ENCODE results near the gene AFF3. TPM values are rescaled to one million over a fixed set of nuclear protein-coding genes. Genes with fewer than 3 reads are reported as not detected.

Gene AFF3
- total RNA-seq, 1 donor from 2014 or later = 20.9 TPM

DNA sequence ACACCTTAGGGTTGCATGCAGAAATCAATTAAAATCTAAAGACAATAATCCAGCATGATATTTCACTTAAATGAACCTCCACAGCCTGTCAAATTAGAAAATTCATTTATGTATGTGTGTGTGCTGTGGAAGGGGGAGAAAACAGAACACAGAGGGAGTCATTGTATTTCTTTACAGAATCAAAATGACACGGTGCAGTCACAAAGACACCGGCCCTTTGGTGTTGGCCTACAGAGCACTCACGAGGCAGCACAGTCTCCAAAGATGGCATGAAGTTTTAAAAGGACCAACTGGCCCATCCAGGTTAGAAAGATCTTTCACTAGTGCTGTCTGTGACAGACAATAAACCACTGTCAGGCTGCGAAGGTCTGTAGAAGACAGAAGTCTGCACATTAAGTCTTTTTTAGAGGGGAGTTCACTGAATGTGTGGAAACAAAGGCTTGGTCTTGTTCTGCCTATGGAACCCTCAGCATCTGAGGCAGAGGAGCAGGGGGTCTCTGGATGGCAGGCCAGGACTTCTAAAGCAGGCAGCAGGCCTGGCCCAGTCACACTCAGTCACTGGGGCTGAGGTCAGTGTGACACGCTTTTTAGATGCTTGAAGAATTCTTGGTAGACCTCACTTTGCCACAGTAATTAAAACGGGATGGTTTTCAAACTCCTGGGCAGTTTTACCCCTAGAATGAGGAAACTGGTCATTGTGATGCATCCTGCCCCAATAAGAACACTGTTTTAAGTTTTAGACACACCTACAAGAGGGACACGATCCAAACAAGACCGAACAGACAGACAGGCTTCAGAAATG is 184.9 kb downstream of the AFF3 start:
- TF ChIP-seq, protein P1, sequence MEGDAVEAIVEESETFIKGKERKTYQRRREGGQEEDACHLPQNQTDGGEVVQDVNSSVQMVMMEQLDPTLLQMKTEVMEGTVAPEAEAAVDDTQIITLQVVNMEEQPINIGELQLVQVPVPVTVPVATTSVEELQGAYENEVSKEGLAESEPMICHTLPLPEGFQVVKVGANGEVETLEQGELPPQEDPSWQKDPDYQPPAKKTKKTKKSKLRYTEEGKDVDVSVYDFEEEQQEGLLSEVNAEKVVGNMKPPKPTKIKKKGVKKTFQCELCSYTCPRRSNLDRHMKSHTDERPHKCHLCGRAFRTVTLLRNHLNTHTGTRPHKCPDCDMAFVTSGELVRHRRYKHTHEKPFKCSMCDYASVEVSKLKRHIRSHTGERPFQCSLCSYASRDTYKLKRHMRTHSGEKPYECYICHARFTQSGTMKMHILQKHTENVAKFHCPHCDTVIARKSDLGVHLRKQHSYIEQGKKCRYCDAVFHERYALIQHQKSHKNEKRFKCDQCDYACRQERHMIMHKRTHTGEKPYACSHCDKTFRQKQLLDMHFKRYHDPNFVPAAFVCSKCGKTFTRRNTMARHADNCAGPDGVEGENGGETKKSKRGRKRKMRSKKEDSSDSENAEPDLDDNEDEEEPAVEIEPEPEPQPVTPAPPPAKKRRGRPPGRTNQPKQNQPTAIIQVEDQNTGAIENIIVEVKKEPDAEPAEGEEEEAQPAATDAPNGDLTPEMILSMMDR (conservative IDR thresholded peaks at IDR 0.05) = no peak
- Mint-ChIP-seq H3K4me3 (no peak overlapping the region), H3K27ac (ENCODE audit: unreplicated experiment) (peak overlapping the region; percentile 96), H3K9me3 (no peaks in the 10 kb centered on the region), H3K4me1 (peaks cover 36% of the 10 kb centered on the region), H3K36me3 (ENCODE audit: low read depth) (no peaks in the 10 kb centered on the region), H3K27me3 (ENCODE audit: low read depth) (no peaks in the 10 kb centered on the region)
- no peak for DNase-seq (ENCODE audit: low read depth, low spot score)

DNA sequence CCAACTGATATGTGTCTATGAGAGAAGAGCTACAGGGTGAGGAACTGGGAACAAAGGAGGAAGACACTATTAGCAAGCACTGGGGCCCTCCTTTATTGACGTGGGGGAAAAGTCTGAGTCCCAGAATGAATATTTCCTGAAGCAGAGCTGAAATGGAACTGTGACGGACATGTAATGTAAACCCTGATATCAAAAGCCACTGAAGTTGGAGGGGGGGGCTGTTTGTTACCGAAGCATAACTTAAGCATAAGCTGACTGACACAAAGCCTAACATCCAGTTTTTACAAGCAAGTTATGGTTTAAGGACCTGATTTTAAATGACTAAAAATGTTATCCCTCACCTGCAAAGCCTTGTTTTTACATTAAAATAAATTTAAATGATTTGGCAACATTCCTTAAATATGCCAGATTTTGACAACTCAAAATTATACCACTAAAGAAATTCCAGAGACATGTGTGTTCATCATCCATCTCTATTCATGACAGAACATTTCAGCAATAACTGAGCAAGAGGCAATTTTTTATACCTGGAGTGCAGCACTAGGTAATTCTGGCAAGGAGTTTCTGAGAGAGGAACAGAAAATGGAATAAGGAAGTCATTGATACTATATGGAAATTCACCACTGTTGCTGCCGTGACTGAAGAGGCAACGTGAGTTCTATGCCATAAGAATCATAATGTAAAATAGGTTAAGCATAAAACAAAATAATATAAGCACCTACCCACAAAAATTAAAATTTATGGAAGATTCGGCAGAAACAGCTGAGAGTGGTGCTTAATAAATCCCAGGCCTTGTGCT is 186.0 kb downstream of the AFF3 start:
- Mint-ChIP-seq H3K27me3 (ENCODE audit: low read depth) (no peaks in the 10 kb centered on the region), H3K4me1 (peaks cover 33% of the 10 kb centered on the region), H3K4me3 (no peak overlapping the region), H3K9me3 (no peaks in the 10 kb centered on the region), H3K36me3 (ENCODE audit: low read depth) (no peaks in the 10 kb centered on the region), H3K27ac (ENCODE audit: unreplicated experiment) (no peak overlapping the region)
- DNase-seq (ENCODE audit: low read depth, low spot score) = no peak
- TF ChIP-seq, protein P1 (conservative IDR thresholded peaks at IDR 0.05) = no peak

DNA sequence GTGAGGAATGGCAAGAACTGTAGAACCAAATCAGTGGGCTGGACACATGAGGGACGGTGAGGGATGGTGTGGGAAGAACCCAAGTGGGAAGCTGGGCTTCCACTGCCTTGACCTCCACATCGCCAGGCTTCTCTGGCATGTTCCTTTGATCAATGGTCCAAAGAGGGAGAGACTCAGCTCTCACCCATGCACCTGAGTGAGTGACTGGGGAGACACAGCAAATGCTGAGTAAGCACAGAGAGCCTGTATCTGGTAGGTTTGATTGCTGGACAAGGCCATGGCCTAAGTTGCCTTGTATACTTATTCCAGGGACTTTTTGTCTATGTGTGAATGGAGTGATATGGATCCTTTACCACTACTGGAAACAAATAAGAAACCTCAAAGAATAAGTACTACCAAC is 188.6 kb downstream of the AFF3 start:
- no peaks in the 10 kb centered on the region for H3K36me3 Mint-ChIP-seq (ENCODE audit: low read depth)
- H3K9me3 Mint-ChIP-seq = no peaks in the 10 kb centered on the region
- no peaks in the 10 kb centered on the region for H3K27me3 Mint-ChIP-seq (ENCODE audit: low read depth)
- H3K27ac Mint-ChIP-seq (ENCODE audit: unreplicated experiment) = no peak overlapping the region
- H3K4me1 Mint-ChIP-seq = peaks cover 23% of the 10 kb centered on the region
- no peak for DNase-seq (ENCODE audit: low read depth, low spot score)
- no peak overlapping the region for H3K4me3 Mint-ChIP-seq
- TF ChIP-seq, protein P1 (conservative IDR thresholded peaks at IDR 0.05) = no peak

DNA sequence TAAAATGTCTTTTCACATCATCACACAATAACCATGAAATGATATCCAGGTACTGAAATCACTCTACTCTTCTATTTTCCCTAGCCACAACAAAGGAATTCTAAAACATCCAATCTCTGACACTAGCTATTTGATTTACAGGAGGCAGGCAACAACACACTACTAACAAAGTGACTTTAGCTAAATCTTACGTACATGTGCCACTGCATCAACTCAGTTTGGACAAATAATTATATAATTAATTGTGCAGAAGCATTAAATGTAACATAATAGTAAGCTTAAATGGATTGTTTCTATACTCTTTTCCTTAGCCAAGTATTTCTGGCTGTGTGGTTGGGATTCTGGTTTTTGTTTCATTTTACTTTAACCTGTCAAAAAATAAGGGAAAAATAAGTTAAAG is 192.4 kb downstream of the AFF3 start:
- no peaks in the 10 kb centered on the region for H3K36me3 Mint-ChIP-seq (ENCODE audit: low read depth)
- H3K27ac Mint-ChIP-seq (ENCODE audit: unreplicated experiment) = no peak overlapping the region
- no peaks in the 10 kb centered on the region for H3K9me3 Mint-ChIP-seq
- DNase-seq (ENCODE audit: low read depth, low spot score) = no peak
- no peaks in the 10 kb centered on the region for H3K27me3 Mint-ChIP-seq (ENCODE audit: low read depth)
- TF ChIP-seq, protein P1 (conservative IDR thresholded peaks at IDR 0.05) = no peak
- H3K4me1 Mint-ChIP-seq = no peaks in the 10 kb centered on the region
- no peak overlapping the region for H3K4me3 Mint-ChIP-seq

DNA sequence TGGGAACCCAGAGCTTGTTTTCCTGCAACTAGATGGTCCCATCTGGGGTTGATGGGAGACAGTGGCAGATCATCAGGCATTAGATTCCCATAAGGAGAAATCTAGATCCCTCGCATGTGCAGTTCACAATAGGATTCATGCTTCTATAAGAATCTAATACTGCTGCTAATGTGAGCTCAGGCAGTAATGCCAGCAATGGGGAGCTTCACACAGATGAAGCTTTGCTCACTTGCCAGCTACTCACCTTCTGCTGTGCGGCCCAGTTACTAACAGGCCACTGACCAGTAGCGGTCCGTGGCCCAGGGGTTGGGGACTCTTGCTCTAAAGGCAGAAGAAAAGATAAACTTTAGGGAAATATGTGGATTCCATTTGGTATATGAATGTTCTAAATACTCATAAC is 192.9 kb downstream of the AFF3 start:
- no peaks in the 10 kb centered on the region for H3K27me3 Mint-ChIP-seq (ENCODE audit: low read depth)
- DNase-seq (ENCODE audit: low read depth, low spot score) = no peak
- H3K36me3 Mint-ChIP-seq (ENCODE audit: low read depth) = no peaks in the 10 kb centered on the region
- no peaks in the 10 kb centered on the region for H3K4me1 Mint-ChIP-seq
- TF ChIP-seq, protein P1 (conservative IDR thresholded peaks at IDR 0.05) = no peak
- no peaks in the 10 kb centered on the region for H3K9me3 Mint-ChIP-seq
- no peak overlapping the region for H3K27ac Mint-ChIP-seq (ENCODE audit: unreplicated experiment)
- H3K4me3 Mint-ChIP-seq = no peak overlapping the region
